CD4-positive, alpha-beta T cell (primary cell): Measurements from ENCODE around the gene SLC35F2. TPM values are rescaled to one million over a fixed set of nuclear protein-coding genes. Genes with fewer than 3 reads are reported as not detected.
A peak's percentile ranks its signal among the peaks of the same experiment; 100 is the strongest.

Experiments used
- ATAC-seq: fragments of 200-7000 bp; cut with Tn5 transposase; one replicate; pipeline ENCODE4 v1.10.0; 2022; ENCODE audit warnings: mild to moderate bottlenecking; ENCODE audit not compliant: poor library complexity
- CTCF ChIA-PET: fragments of 350-600 bp; sonication (Branson Sonifier 250); formaldehyde crosslinking; loops from one replicate; lab custom pipeline; 2021; ENCODE audit warnings: antibody characterized with exemption, inconsistent platforms; lab: Charles Lee
- POLR2A ChIA-PET: fragments of 350-600 bp; sonication (Branson Sonifier 250); formaldehyde crosslinking; loops from one replicate; lab custom pipeline; 2021; ENCODE audit warnings: antibody characterized with exemption, inconsistent platforms; lab: Charles Lee
- DNase-seq, 14 experiments: peaks; one replicate each; pipeline ENCODE4 v3.0.0-alpha.2; 2013 to 2020; ENCODE audit warnings: mixed read lengths in 2 of 14
- H3K27ac ChIP-seq, 2 donors: one replicate each; pipeline versions ENCODE4 v1.5.1 to v1.7.0; 2013; ENCODE audit warnings: low read length in 2 of 2, low read depth in 1 of 2, mild to moderate bottlenecking in 1 of 2
- H3K27me3 ChIP-seq, 2 experiments: 1 replicate in 1 of 2; 2 replicates in 1 of 2; pipeline versions ENCODE4 v1.6.1 to v1.7.0; 2013; ENCODE audit warnings: low read length in 2 of 2, control low read depth in 1 of 2, mild to moderate bottlenecking in 1 of 2, moderate library complexity in 1 of 2; ENCODE audit not compliant: insufficient read depth in 2 of 2, control insufficient read depth in 1 of 2
- H3K36me3 ChIP-seq: one replicate; pipeline ENCODE4 v1.6.1; 2013; ENCODE audit warnings: low read length, control low read depth; ENCODE audit not compliant: insufficient read depth
- H3K4me1 ChIP-seq: one replicate; pipeline ENCODE4 v1.6.1; 2013; ENCODE audit warnings: low read length, control low read depth; ENCODE audit not compliant: insufficient read depth
- H3K4me3 ChIP-seq: one replicate; pipeline ENCODE4 v1.5.1; 2013; ENCODE audit warnings: mild to moderate bottlenecking, low read length, moderate library complexity
- H3K9me3 ChIP-seq, 2 experiments: 1 replicate in 1 of 2; 2 replicates in 1 of 2; pipeline versions ENCODE4 v1.6.1 to v1.7.0; 2013; ENCODE audit warnings: low read length in 2 of 2, mild to moderate bottlenecking in 2 of 2, control low read depth in 1 of 2, moderate library complexity in 1 of 2; ENCODE audit not compliant: control insufficient read depth in 1 of 2, insufficient read depth in 1 of 2
- H3K27ac Mint-ChIP-seq: one replicate; pipeline ENCODE4 v1.8.0; 2020; ENCODE audit warnings: mixed read lengths
- H3K27me3 Mint-ChIP-seq: one replicate; pipeline ENCODE4 v1.8.0; 2021; ENCODE audit warnings: mixed read lengths
- H3K36me3 Mint-ChIP-seq: one replicate; pipeline ENCODE4 v1.8.0; 2021; ENCODE audit warnings: low read depth, mixed read lengths
- H3K4me1 Mint-ChIP-seq: one replicate; pipeline ENCODE4 v1.8.0; 2021; ENCODE audit warnings: low read depth, mixed read lengths
- H3K4me3 Mint-ChIP-seq: one replicate; pipeline ENCODE4 v1.8.0; 2020; ENCODE audit warnings: mild to moderate bottlenecking, mixed read lengths
- H3K9me3 Mint-ChIP-seq: one replicate; pipeline ENCODE4 v1.8.0; 2020; ENCODE audit warnings: mixed read lengths
- intact Hi-C, 2 experiments: fragments of 100-400 bp; cut with DNase I in 1 of 2; cut with micrococcal nuclease in 1 of 2; formaldehyde crosslinking; loops; one replicate each; pipeline versions ENCODE4 v1.15.1 to v1.9.0; 2023 to 2025; cut with DNase I, micrococcal nuclease
- total RNA-seq, 174 experiments: library from RNA in 2 of 174; stranded (reverse) in 2 of 174; gene quantifications; one replicate each; pipeline ENCODE4 v1.2.3 and lab custom pipeline; 2021 to 2026
- TF ChIP-seq, protein P1 (sequence below): fragments of 200-600 bp; IDR thresholded peaks from one replicate; pipeline ENCODE4 v1.8.0; 2022; ENCODE audit warnings: antibody characterized with exemption, mild to moderate bottlenecking

Gene SLC35F2
- total RNA-seq, 2 experiments from 2014 or later, result 2.8 to 3.0 TPM

GRCh38 chr11:107741044-107741823 lies 117.4 kb downstream of the SLC35F2 start:
- ChIA-PET POLR2A (no interaction called here), CTCF (no interaction called here)
- Histone ChIP-seq H3K36me3 (no peaks in the 10 kb centered on the region), H3K27me3 (peaks cover 4 to 17% of the 10 kb centered on the region in 2 experiments), H3K4me1 (no peaks in the 10 kb centered on the region), H3K27ac (no peak overlapping the region), H3K9me3 (peaks cover 0 to 8% of the 10 kb centered on the region in 2 experiments), H3K4me3 (no peak overlapping the region)
- ATAC-seq (no peak), DNase-seq (peak in 2 of 14 experiments; percentile 11 to 19)
- Mint-ChIP-seq H3K4me1 (no peaks in the 10 kb centered on the region), H3K27me3 (peaks cover 43% of the 10 kb centered on the region), H3K9me3 (no peaks in the 10 kb centered on the region), H3K4me3 (no peak overlapping the region), H3K36me3 (no peaks in the 10 kb centered on the region), H3K27ac (no peak overlapping the region)
- TF ChIP-seq, protein P1, sequence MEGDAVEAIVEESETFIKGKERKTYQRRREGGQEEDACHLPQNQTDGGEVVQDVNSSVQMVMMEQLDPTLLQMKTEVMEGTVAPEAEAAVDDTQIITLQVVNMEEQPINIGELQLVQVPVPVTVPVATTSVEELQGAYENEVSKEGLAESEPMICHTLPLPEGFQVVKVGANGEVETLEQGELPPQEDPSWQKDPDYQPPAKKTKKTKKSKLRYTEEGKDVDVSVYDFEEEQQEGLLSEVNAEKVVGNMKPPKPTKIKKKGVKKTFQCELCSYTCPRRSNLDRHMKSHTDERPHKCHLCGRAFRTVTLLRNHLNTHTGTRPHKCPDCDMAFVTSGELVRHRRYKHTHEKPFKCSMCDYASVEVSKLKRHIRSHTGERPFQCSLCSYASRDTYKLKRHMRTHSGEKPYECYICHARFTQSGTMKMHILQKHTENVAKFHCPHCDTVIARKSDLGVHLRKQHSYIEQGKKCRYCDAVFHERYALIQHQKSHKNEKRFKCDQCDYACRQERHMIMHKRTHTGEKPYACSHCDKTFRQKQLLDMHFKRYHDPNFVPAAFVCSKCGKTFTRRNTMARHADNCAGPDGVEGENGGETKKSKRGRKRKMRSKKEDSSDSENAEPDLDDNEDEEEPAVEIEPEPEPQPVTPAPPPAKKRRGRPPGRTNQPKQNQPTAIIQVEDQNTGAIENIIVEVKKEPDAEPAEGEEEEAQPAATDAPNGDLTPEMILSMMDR, result no peak
- intact Hi-C loops, result loop anchor here in 1 of 2 experiments (5.0 kb wide), 1 partner anchor 166 kb away; no protein-coding TSS in a partner anchor

Other genes starting within 250 kb of the SLC35F2 start
- not detected for gene SLN, start 146.7 kb downstream of the SLC35F2 start, total RNA-seq
- not detected for gene RAB39A, start 69.7 kb upstream of the SLC35F2 start, total RNA-seq
- gene CUL5, start 150.1 kb upstream of the SLC35F2 start, total RNA-seq, result 10 to 100 TPM; 65.5 to 67.6 TPM